Sigmoid colon (tissue), 4 donors: Measurements from ENCODE around the gene PREB.

Experiments
- CTCF ChIP-seq, 4 experiments: fragments of 450-650 bp in 3 of 4; fragments of 200-600 bp in 1 of 4; IDR thresholded peaks; one replicate each; pipeline ENCODE4 v1.5.1; 2016 to 2019; ENCODE audit warnings: antibody characterized with exemption in 4 of 4, mild to moderate bottlenecking in 3 of 4, moderate library complexity in 2 of 4
- EP300 ChIP-seq, 4 donors: sonication (generic); formaldehyde crosslinking; IDR thresholded peaks; one replicate each; pipeline ENCODE4 v1.6.1; 2017; ENCODE audit warnings: antibody characterized with exemption in 4 of 4
- POLR2A ChIP-seq, 2 donors: fragments of 450-650 bp; IDR thresholded peaks; one replicate each; pipeline ENCODE4 v1.6.1; 2016; ENCODE audit warnings: antibody characterized with exemption in 2 of 2, mild to moderate bottlenecking in 2 of 2, moderate library complexity in 2 of 2
- POLR2AphosphoS5 ChIP-seq, 4 donors: sonication (generic); formaldehyde crosslinking; IDR thresholded peaks; one replicate each; pipeline ENCODE4 v1.6.1; 2017; ENCODE audit warnings: antibody characterized with exemption in 4 of 4

- TF ChIP-seq CTCF (IDR thresholded peaks at IDR 0.05) (no peak), POLR2AphosphoS5 (IDR thresholded peaks at IDR 0.05) (no peak), POLR2A (IDR thresholded peaks at IDR 0.05) (no peak), EP300 (IDR thresholded peaks at IDR 0.05) (no peak)
These were observed 45.1 kb downstream of the PREB start for GRCh38 chr2:27089111-27089954.
